HS-27A (cell line): ENCODE measurements around the gene GPHB5.
"Not testable (repeated sequence)": the region's sequence is repeated elsewhere in the genome, so short reads cannot be mapped to it uniquely, and the experiment has no call there.

Source experiments
- DNase-seq: peaks from one replicate; pipeline ENCODE4 v3.0.0-alpha.2; 2012; ENCODE audit warnings: low read depth, missing footprints

Gene GPHB5, protein sequence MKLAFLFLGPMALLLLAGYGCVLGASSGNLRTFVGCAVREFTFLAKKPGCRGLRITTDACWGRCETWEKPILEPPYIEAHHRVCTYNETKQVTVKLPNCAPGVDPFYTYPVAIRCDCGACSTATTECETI

DNA sequence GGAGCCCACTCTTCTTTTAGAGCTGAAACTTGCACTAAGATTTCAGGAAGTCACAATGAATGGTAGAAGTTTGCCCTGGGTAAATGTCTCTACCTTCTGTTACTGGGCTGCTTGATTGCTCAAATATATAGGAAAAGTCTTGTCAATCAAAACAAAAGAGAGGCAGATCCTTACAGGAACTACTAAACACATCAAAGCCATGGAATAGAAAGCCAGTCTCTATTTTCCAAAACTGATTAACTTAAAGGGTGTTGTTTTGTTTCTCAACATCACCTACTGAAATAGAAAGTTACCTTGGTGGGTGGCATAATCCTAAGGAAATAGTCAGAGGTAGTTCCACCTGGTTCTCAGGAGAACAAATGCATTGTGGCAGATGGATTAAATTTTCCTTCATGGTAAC, at the start of gene GPHB5:
TSS of gene GPHB5 (minus strand) at position 101 of the 400 bp plus-strand sequence. CDS start 1,086 bp downstream, outside the sequence.
- no peak for DNase-seq

DNA sequence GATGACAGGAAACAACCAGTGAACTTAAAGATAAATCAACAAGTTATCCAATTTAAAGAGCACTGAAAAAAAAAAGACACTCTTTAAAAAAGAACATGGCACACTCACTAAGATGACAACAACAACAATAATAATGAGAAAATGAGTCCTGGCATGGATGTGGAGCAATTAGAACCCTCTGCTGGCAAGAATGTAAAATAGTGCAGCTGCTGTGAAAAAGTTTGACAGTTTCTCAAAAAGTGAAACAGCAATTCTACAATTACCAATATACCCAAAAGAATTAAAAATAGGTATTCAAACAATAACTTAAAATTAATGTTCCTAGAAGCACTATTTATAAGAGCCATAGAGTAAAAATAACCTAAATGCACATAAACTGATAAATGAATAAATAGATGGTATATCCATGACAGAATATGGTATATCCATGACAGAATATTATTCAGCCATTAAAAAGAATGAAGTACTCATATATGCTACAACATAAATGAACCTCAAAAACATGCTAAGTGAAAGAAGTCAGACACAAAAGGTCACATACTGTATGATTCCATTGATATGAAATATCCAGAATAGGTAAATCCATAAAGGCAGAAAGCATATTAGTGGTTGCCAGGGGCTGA, 49.1 kb upstream of the GPHB5 start:
- no peak for DNase-seq

DNA sequence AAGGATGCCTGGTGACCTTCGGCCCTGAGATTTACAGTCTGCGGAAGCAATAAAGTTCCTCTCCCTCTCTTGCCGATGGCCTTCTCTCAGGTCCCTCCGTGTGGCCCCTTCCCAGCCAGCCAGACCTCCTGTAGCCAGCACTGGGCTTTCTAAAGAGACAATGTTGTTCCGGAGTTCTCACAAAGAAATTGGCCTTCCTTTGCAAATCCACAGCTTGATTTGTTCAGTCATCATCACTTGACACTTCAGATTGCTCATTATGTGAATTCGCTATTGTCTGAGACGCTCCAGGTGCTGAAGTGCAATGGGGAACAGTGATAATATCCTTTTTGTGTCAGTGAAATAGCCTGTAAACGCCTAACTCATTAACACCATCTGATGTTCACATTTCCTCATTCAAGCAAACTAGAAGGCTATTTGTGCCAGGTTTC, 43.7 kb upstream of the GPHB5 start:
- no peak for DNase-seq

DNA sequence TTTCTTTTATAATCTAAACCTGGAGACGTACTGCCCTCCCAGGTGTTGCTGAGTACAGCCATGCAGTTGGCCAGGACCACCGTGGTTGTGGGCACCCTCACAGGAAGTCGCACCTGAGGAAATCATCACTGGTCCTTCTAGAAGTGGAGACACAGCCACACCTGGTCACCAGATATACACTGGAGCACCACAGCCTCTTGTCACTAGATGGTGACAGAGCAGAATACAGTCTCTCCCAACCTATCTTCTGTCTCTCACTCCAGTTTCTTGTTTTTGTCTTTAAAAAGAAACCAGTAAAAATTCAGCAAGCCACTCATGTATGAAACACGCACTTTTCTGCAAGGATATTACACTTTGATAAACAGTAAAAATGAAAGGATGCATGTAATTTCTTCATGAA, 43.1 kb upstream of the GPHB5 start:
- DNase-seq = no peak

DNA sequence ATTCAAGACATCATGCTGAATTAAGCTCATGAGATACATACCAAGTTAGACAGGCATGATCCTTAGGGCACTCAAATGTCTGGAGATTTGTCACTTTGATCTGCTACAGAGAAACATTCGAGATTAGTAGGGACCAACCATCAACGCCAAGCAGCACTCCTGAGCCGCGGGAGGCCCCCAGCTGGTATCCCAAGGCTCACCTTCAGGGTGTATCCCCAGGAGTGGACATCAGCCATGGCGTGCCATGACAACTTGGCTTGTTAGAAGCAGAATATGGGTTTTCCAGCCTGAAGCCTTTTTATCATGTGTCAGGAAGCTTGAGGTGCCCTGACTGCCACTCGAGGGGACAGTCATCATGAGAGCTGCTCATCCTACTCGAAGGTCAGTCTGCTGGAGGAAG, 39.1 kb upstream of the GPHB5 start:
- DNase-seq = no peak

DNA sequence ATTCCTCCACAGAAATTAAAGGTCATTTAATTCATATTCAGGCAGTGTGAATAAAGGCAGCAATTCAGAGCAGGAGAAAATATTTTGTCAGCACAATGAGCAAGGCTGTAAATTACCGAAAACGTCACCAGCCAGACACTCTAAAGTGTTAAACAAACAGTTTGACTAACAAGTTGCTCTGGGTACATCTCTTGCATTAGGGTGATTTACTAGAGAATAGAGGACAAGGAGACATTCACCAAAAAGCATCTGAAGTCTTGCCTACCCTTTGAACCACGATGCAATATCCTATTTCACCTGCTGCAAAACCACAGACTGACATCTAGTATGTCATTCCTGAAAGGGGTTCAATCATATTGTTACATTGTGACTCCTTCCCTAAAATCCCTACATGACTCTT, 27.1 kb upstream of the GPHB5 start:
- no peak for DNase-seq

DNA sequence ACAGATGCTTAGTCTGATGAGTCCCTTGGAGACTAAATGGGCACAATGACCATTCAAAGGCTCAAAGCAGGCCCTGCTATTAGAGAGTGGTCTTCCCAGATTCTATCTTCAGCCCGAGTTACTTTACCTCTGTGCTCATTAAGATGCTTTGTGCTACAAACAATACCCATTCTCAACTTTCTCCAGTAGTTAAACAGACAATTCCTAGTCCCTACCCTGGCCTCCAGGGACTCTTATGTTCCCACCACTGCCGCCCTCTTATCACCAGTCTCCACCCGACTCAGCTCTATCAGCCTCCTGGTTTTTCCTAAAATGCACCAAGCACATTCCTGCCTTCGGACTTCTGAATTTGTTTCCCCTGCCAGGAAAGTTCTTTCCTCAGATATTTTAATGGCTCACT, 25.6 kb upstream of the GPHB5 start:
- no peak for DNase-seq

DNA sequence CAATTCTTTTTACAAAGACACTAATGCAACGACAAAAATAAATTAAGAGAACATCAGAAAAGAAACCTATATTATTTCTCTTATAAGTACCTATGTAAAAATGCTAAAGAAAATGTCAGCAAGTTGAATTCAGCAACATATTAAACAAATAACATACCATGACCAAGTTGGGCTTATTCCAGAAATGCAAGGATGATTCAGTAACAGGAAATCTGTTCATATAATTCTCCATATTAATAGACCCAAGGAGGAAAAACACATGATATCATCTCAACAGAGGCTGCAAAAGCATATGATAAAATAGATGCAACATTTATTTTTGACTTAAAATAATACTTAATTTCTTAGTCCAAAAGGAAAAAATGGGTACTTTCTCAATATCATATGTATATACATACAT, 25.1 kb upstream of the GPHB5 start:
- no peak for DNase-seq

DNA sequence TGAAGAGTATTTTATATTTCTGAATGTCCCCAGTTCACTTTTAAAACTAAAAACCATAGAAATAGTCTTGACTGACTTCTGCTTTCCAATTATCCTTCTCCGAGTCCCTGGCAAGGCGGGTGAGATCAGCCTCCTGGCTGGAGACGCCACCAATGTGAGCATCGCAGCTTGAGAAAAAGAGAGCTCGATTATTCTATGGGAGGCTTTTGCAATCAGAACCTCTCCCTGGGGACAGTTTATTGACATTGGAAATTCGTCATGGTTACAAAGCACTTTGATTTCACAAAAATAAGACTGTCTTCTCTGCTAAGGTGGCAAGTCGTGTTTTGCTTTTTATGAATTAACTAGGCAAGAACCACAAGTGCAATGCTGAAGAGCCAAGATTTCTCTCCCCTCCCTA, 23.6 kb upstream of the GPHB5 start:
- no peak for DNase-seq

DNA sequence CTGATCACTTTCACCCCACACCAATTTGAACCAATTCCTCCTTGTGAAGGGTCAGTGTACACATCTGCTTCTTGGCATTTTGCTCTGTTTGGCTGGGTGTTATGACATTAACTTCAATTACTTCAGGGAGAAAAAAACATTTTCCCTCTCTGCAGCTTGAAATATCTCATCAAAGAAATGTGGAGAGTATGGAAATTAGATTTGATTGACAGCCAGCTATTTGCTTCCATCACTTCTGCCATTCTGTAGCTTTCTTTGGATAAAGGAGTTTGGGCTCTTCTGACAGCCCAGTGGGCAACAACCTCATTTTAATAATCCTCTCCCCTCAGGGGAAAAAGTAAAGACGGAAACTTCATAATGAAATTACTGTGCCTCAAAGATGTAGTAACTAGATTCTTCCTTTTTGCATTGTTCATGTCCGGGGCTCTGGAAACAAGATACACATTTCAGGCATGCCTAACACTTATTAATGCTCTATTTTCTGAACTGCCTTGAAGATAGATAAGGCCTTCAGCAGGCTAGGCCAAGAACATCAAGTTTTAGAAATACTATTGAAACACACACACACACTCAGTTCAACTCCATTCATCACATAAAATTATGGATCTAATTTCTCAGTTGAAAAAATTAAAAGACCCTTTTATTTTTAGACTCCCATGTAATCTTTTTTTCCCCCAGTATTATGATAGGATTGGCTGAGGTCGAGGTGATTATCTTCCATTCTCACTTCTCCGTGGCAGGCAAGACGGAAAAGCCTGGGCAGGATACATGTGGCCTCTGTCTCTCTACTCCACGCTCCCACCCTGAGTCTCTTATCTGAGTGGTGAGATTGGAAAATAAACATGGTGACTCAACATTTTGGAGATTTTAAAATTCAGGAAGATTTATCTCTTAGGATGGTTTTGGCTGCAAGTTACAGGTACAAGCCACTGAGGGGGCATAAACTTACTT, 10.3 kb upstream of the GPHB5 start:
- no peak for DNase-seq

DNA sequence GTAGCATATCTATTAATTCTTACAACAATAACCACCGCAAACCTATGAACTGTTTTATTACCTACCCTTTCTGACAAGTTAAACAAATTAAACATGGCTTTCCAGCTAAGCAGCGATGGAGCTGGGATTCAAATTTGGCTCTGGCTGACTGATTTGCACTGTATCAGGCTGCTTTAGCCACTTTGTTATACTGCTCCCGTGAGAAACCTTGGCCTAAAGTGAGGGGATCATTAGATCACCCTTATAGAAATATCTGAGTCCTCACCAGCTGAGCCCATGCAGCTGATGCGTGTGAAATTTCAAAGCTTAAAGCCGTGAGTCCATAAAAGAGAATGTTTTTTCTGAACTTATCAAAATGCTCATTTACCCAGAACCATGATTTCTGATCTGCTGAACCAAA, 8.1 kb upstream of the GPHB5 start:
- DNase-seq = no peak

DNA sequence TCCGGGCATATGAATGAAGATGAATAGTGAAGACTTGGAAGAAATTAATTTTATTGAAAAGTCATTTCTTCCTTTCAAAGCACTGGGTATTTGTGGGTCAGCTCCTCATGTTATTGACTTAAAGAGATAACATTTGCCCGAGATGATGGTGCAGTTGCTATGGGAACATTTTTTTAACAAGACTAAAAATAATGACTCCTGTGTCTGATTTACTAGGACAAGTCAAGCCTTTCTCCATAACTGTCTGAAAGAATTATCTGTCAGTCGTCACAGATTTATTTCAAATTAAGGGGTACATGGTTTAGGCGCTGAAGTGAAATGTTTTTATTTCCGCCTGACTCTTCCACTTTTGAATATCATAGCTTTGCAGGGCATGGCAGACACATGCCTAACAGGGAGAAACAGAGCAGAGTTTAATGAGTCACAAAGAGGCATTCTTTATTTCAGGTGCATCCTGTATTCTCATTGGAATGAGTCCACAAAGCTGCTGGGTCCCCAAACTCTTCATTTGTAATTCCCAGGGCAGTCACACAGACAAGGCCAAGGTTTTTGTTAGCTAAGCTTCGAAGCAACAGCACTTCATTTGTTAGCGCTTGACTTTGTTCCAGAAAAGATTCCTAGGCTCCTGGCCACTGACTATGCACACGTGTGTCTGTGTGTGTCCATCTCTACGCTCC, 4.3 kb upstream of the GPHB5 start:
- no peak for DNase-seq

DNA sequence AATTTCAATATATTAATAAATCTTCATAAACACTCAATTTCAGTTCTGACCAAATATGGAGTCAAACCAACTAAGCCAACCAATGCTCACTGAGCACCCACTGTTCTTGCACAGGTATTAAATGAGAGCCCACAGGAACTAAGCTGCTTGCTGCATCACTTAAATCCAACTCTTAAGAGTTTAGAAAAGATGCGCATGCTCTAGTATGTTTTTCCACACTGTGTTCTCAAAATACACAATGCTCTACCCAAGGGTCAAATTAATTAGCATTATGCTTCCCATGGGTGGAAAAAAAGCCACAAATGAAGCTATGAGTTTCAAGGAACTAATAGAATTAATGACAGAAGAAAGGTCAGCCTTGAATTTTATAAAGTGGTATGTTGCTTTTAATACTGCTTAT, 3.7 kb upstream of the GPHB5 start:
- DNase-seq = no peak

DNA sequence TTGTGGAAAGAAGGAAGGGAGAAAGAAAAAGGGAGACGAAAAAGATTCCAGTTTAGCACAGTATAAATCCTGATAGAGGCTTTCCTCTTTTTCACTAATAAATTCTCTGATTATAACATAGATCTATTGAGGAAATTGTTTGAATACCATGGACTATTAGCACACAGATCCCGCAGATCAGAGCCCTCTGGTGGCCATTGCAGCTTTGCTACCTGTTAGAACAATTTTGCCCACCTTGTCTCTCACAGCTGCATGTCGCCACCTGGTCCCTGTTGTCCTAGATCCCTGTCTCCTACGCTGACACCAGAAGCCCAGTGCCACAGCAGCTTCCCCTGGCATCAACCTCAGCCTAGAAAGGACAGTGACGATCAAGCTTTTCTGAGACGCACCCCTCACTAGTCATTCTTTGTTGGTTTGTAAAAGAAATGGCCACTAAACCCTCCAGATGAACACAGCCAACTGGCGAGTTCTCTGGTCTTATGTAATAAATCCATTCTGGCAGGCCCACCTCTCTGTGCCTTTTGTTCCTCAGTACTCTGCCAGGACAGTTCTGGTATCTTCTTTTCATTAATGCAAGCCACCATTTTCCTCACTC, 9.9 kb downstream of the GPHB5 start:
- no peak for DNase-seq

DNA sequence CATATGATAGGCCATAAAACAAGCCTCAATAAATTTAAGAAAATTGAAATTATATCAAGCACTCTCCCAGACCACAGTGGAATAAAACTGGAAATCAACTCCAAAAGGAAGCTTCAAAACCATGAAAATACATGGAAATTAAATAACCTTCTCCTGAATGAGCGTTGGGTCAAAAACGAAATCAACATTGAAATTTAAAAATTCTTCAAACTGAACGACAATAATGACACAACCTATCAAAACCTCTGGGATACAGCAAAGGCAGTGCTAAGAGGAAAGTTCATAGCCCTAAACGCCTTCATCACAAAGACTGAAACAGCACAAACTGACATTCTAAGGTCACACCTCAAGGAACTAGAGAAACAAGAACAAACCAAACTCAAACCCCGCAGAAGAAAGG, 14.3 kb downstream of the GPHB5 start:
- not testable (repeated sequence) for DNase-seq

DNA sequence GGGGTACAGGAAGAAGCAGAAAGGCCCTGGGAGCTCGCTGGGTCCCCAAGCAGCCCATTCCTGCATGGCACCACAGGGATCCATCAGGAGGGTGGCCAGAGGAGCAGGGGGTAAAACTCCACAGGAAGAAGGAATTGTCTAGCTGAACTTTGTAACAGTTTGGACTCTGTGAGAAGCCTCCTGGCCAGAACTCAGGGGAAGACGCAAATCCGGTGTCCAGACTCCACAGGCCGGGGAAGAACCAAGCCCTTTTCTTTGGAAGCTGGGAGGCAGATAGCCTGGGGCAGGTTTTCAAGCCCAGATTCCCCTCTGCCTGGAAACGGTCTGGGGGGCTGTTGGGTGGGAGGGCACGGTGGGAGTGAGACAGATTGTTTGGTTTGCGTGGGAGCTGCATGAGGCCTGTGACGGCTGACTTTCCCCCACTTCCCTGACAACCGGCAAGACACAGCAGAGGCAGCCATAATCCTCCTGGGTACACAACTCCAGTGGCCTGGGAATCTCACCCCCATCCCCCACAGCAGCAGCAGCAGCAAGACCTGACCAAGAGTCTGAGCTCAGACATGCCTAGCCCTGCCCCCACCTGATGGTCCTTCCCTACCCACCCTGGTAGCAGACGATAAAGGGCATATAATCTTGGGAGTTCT, 16.7 kb downstream of the GPHB5 start:
- DNase-seq = no peak

DNA sequence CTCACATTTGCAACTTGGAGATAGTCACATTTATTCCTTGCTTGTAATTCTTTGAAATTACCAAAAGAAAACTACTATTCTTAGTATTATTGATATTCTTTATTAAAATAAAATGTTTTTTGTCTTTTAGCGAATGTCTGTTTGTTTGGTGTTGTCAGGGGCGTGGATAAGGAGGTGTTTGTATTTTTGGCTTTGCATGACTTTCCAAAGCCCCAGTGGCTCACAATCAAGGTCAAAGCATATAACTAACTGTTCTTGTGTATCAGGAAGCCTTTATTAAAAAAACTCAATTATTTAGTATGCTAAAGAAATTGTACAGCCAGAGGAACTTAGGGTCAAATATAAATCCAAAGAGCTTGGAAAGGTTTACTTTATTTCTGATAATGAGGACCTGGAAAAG, 17.9 kb downstream of the GPHB5 start:
- DNase-seq = no peak

DNA sequence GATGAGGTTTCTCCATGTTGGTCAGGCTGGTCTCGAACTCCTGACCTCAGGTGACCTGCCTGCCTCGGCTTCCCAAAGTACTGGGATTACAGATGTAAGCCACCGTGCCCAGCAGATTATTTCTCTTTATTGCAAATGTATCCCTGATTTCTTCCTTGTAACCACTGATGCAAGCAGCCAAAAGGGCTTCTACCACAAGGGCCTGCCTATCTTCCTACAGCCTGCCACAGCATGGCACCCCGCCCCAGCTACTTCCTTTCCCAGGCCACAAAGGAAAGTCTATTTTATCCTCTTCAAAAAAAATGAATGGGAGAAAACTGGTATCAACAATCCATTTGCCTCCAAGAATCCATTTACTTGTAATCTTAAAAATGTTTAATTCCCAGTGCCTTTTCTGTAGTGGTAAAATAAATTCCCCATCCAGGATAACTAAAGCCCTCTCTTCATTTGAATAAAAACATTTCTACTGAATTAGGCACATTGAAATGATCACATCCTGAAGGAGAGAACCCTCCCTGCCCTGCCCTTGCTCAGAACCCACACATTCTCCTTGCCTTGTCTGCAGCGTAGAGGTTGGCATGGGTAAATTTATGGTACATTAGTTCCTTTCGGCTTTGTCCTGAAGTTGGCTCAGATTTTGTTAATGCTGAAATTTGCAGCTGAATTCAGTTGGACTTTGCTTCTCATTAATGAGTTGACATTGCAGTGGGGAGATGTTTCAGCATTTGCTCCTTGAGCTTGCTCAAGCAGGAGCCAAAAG, 19.2 kb downstream of the GPHB5 start:
- DNase-seq = no peak

DNA sequence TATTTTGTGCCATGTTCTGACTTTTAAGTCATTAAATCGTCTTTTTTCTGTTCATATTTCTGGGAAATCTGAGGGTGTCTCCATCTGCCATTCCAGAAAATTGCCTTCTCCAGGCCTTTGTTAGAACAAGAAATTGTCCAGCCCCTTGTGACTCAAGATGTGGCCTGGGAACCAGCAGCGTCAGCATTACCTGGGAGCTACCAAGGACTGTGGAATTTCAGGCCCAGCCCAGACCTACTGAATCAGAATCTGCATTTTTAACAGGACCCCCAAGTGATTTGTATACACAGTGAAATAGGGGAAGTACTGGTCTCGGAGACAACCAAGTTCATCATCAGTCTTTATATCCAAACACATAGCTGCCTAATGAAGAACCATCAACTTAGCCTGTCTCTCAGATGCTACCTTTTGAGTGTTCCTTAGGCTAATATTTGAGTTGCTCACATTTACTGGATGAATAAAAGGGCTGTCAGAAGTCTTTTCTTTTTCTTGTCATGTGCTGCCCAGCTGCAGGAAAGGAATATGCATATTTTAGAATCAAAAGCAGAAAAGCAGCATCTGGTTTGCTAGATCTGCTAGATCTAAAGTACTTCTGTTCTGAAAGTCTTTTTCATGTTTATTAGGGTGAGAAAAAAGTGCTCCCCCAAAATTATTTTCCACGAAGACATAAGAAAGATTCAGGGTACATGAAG, 21.2 kb downstream of the GPHB5 start:
- no peak for DNase-seq

DNA sequence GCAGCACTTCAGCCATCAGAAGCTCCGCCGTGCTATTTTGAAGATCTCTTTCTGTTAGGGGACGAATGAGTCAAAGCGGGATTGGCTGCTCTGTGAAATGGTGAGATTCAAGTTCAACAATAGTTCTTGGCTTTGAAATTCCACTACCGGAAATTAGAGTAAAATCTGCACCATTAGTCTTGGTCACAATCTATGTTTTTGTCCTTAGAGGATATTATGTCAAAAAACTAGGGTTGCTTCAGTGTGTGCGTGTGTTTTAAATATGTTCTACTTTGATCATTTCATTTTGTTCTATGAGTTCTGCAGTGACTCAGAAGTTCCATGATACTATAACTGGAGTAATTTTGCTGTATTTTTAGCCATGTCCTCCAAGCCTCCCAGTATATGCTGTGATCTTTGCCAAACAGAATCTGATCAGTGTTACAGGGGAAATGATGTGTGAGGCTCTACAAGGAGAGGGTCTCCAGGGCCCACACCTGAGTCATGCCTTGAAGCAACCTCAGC, 22.6 kb downstream of the GPHB5 start:
- DNase-seq = no peak
